Naive B cell (primary cell): ENCODE results near the gene RUNX2. TPM values are rescaled to one million over a fixed set of nuclear protein-coding genes. Genes with fewer than 3 reads are reported as not detected.
"Not testable (repeated sequence)": the region's sequence is repeated elsewhere in the genome, so short reads cannot be mapped to it uniquely, and the experiment has no call there.

ENCODE experiments used
- ATAC-seq, 2 donors: fragments of 150-1000 bp; cut with Tn5 transposase; 2 replicates each; pipeline ENCODE4 v1.10.0; 2021; ENCODE audit warnings: low read depth in 2 of 2, mild to moderate bottlenecking in 2 of 2, moderate library complexity in 2 of 2
- DNase-seq: peaks from one replicate; pipeline ENCODE4 v3.0.0; 2022
- H3K27ac Mint-ChIP-seq, 6 donors: one replicate each; pipeline ENCODE4 v1.8.0; 2020 to 2022; ENCODE audit warnings: mild to moderate bottlenecking in 6 of 6, mixed read lengths in 6 of 6, moderate library complexity in 5 of 6, inconsistent platforms in 2 of 6
- H3K27me3 Mint-ChIP-seq, 3 donors: one replicate each; pipeline ENCODE4 v1.8.0; 2021 to 2022; ENCODE audit warnings: mixed read lengths in 3 of 3, mild to moderate bottlenecking in 1 of 3
- H3K36me3 Mint-ChIP-seq, 2 donors: one replicate each; pipeline ENCODE4 v1.8.0; 2020 to 2022; ENCODE audit warnings: mixed read lengths in 2 of 2, inconsistent platforms in 1 of 2, mild to moderate bottlenecking in 1 of 2
- H3K4me1 Mint-ChIP-seq, 3 donors: one replicate each; pipeline ENCODE4 v1.8.0; 2020 to 2022; ENCODE audit warnings: mixed read lengths in 3 of 3, inconsistent platforms in 1 of 3, mild to moderate bottlenecking in 1 of 3, moderate library complexity in 1 of 3
- H3K4me3 Mint-ChIP-seq, 8 donors: one replicate each; pipeline ENCODE4 v1.8.0; 2020 to 2022; ENCODE audit warnings: mild to moderate bottlenecking in 8 of 8, mixed read lengths in 8 of 8, moderate library complexity in 8 of 8, inconsistent platforms in 2 of 8
- H3K9me3 Mint-ChIP-seq, 7 donors: one replicate each; pipeline ENCODE4 v1.8.0; 2020 to 2022; ENCODE audit warnings: mixed read lengths in 7 of 7, mild to moderate bottlenecking in 5 of 7, inconsistent platforms in 2 of 7, moderate library complexity in 1 of 7
- polyA plus RNA-seq, 6 donors: library from polyadenylated mRNA; unstranded; fragments of 300-500 nt; fragmentation: Illumina TruSeq; gene quantifications; one replicate each; pipeline ENCODE4 v1.2.3, GENCODE V29; 2021; ENCODE audit warnings: low read depth in 6 of 6

The RUNX2 gene
- polyA plus RNA-seq, 6 donors from 2014 or later, result 0.08 to 0.37 (median 0.16) TPM; not detected in 3

GRCh38 chr6:45462190-45463134 is 134.3 kb downstream of the RUNX2 start:
- DNase-seq (no peak), ATAC-seq (no peak)
- no peak overlapping the region for H3K27ac Mint-ChIP-seq
- no peak overlapping the region for H3K4me3 Mint-ChIP-seq
- no peaks in the 10 kb centered on the region for H3K4me1 Mint-ChIP-seq
- H3K36me3 Mint-ChIP-seq, result no peaks in the 10 kb centered on the region
- H3K27me3 Mint-ChIP-seq, result no peaks in the 10 kb centered on the region
- no peaks in the 10 kb centered on the region for H3K9me3 Mint-ChIP-seq

- H3K4me3 Mint-ChIP-seq, result no peak overlapping the region
- DNase-seq (no peak), ATAC-seq (no peak)
- no peaks in the 10 kb centered on the region for H3K27me3 Mint-ChIP-seq
- no peaks in the 10 kb centered on the region for H3K36me3 Mint-ChIP-seq
- H3K27ac Mint-ChIP-seq, result no peak overlapping the region
- H3K4me1 Mint-ChIP-seq, result no peaks in the 10 kb centered on the region
- no peaks in the 10 kb centered on the region for H3K9me3 Mint-ChIP-seq
Measured at GRCh38 chr6:45464685-45465084, 136.6 kb downstream of the RUNX2 start.

- no peak for DNase-seq
- Mint-ChIP-seq H3K36me3 (no peaks in the 10 kb centered on the region), H3K27me3 (no peaks in the 10 kb centered on the region), H3K27ac (no peak overlapping the region), H3K4me3 (no peak overlapping the region), H3K4me1 (no peaks in the 10 kb centered on the region), H3K9me3 (no peaks in the 10 kb centered on the region)
- no peak for ATAC-seq
Measured at GRCh38 chr6:45466686-45467085, 138.6 kb downstream of the RUNX2 start.

DNA sequence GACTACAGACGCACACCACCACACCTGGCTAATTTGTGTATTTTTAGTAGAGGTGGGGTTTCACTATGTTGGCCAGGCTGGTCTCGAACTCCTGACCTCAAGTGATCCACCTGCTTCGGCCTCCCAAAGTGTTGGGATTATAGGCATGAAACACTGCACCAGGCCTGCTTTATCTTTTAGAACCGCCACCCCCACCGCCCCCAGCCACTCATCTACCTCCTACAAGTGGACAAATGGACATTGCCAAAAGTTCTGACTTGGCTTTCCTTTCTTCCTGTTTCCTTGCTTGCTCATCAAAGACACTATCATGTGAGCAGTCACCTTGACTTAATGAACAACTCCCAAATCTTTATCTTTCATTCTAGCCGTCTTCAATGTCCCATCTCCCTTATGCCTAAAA is 139.3 kb downstream of the RUNX2 start:
- not testable (repeated sequence) for DNase-seq, ATAC-seq, H3K9me3 Mint-ChIP-seq, H3K27ac Mint-ChIP-seq, H3K27me3 Mint-ChIP-seq, H3K4me1 Mint-ChIP-seq, H3K36me3 Mint-ChIP-seq, H3K4me3 Mint-ChIP-seq

- H3K27ac Mint-ChIP-seq, result peak overlapping the region in 1 of 6 donors; percentile 68
- DNase-seq, result no peak
Measured at GRCh38 chr6:45467853-45468252, 139.7 kb downstream of the RUNX2 start.

GRCh38 chr6:45469663-45470062 is 141.5 kb downstream of the RUNX2 start:
- Mint-ChIP-seq H3K27ac (no peak overlapping the region), H3K4me1 (no peaks in the 10 kb centered on the region), H3K27me3 (no peaks in the 10 kb centered on the region), H3K9me3 (no peaks in the 10 kb centered on the region), H3K4me3 (no peak overlapping the region), H3K36me3 (no peaks in the 10 kb centered on the region)
- DNase-seq (no peak), ATAC-seq (no peak)

More at GRCh38 chr6:45467853-45468252, 139.7 kb downstream of the RUNX2 start:
- H3K36me3 Mint-ChIP-seq, result no peaks in the 10 kb centered on the region
- H3K9me3 Mint-ChIP-seq, result no peaks in the 10 kb centered on the region
- ATAC-seq, result no peak
- no peaks in the 10 kb centered on the region for H3K27me3 Mint-ChIP-seq
- no peaks in the 10 kb centered on the region for H3K4me1 Mint-ChIP-seq
- no peak overlapping the region for H3K4me3 Mint-ChIP-seq

DNA sequence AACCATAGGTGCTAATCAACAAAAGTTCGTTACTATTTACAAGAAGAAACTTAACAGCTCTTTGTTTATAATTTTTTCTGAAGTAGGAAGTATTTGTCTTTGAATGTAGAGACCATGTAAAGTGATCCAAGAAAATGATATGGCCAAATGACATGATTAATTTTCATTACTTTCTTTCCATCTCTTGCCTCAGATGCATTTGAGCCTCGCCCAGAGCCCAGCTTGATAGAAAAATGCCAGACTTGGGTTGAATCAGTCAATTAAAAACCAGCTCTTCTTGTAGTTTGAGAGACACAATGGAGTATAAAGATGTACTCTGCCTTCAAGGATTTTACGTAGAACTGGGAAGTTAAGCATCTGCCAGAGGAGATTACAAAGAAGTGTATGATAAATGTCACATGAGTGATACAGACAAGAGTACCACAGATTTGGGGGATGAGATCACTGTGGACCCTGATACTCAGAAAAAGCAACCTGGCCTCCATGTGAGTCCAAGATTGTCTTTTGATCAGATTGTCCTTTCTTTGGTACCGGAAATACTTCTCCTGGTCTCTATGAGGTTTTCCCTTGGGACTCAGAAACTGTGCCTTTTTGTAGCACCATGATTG is 142.1 kb downstream of the RUNX2 start:
- Mint-ChIP-seq H3K27ac (no peak overlapping the region), H3K27me3 (no peaks in the 10 kb centered on the region), H3K36me3 (no peaks in the 10 kb centered on the region), H3K4me1 (no peaks in the 10 kb centered on the region), H3K9me3 (no peaks in the 10 kb centered on the region), H3K4me3 (no peak overlapping the region)
- DNase-seq (no peak), ATAC-seq (no peak)

GRCh38 chr6:45472382-45472781 is 144.3 kb downstream of the RUNX2 start:
- H3K4me1 Mint-ChIP-seq, result no peaks in the 10 kb centered on the region
- DNase-seq, result no peak
- no peaks in the 10 kb centered on the region for H3K36me3 Mint-ChIP-seq
- no peaks in the 10 kb centered on the region for H3K9me3 Mint-ChIP-seq
- ATAC-seq, result no peak
- no peaks in the 10 kb centered on the region for H3K27me3 Mint-ChIP-seq
- H3K27ac Mint-ChIP-seq, result no peak overlapping the region
- H3K4me3 Mint-ChIP-seq, result no peak overlapping the region

GRCh38 chr6:45473121-45473993 is 145.2 kb downstream of the RUNX2 start:
- H3K4me3 Mint-ChIP-seq, result no peak overlapping the region

GRCh38 chr6:45474376-45474775 is 146.2 kb downstream of the RUNX2 start:
- DNase-seq (no peak), ATAC-seq (no peak)
- peak overlapping the region in 1 of 6 donors; percentile 18 for H3K27ac Mint-ChIP-seq
- no peaks in the 10 kb centered on the region for H3K4me1 Mint-ChIP-seq
- H3K36me3 Mint-ChIP-seq, result no peaks in the 10 kb centered on the region
- H3K9me3 Mint-ChIP-seq, result no peaks in the 10 kb centered on the region
- no peaks in the 10 kb centered on the region for H3K27me3 Mint-ChIP-seq
- H3K4me3 Mint-ChIP-seq, result no peak overlapping the region

More at GRCh38 chr6:45473121-45473993, 145.2 kb downstream of the RUNX2 start:
- ATAC-seq (no peak), DNase-seq (no peak)
- Mint-ChIP-seq H3K27ac (no peak overlapping the region), H3K4me1 (no peaks in the 10 kb centered on the region), H3K27me3 (no peaks in the 10 kb centered on the region), H3K9me3 (no peaks in the 10 kb centered on the region), H3K36me3 (no peaks in the 10 kb centered on the region)

DNA sequence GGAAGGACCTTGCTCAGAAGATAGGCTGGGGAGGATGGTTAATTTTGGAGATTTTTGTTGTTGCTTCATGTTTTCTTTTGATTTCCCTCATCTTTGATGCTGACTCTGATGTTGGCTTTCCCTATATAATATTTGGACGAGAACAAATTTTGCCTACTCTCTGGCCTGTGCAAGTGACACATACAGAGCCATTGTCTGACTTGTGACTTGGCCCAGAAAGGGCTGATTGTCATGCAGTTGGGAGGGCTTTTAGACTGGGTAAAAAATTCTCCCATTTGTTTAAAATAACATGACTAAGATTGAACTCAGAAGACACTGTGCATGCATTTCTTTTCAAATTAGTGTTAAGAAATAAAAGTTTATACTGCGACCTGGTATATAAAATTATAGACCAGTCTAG is 148.2 kb downstream of the RUNX2 start:
- Mint-ChIP-seq H3K9me3 (no peaks in the 10 kb centered on the region), H3K4me3 (no peak overlapping the region), H3K27me3 (no peaks in the 10 kb centered on the region), H3K36me3 (no peaks in the 10 kb centered on the region), H3K4me1 (peaks cover 0 to 9% (median 0%) of the 10 kb centered on the region in 3 donors), H3K27ac (no peak overlapping the region)
- DNase-seq (no peak), ATAC-seq (no peak)

DNA sequence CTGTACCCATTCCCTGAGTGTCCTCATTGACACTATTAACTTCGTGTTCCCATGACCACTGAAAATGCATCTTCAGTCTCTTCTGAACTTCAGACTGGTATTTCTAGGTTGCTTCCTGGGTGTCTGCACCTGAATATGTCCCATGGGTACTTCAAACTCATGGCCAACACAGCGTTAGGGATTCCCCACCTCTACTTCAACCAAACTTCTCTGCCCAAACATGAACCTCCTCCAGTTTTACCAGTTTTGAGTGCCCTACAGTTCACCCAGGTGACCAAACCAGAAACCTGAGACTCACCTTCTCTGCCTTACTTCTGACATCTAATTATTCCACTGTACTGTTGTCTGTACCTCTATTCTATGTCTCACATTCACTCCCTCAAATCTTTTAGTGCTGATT is 149.1 kb downstream of the RUNX2 start:
- no peaks in the 10 kb centered on the region for H3K9me3 Mint-ChIP-seq
- H3K36me3 Mint-ChIP-seq, result no peaks in the 10 kb centered on the region
- no peak for ATAC-seq
- H3K4me1 Mint-ChIP-seq, result peaks cover 0 to 9% (median 0%) of the 10 kb centered on the region in 3 donors
- H3K4me3 Mint-ChIP-seq, result no peak overlapping the region
- H3K27ac Mint-ChIP-seq, result no peak overlapping the region
- DNase-seq, result no peak
- no peaks in the 10 kb centered on the region for H3K27me3 Mint-ChIP-seq

DNA sequence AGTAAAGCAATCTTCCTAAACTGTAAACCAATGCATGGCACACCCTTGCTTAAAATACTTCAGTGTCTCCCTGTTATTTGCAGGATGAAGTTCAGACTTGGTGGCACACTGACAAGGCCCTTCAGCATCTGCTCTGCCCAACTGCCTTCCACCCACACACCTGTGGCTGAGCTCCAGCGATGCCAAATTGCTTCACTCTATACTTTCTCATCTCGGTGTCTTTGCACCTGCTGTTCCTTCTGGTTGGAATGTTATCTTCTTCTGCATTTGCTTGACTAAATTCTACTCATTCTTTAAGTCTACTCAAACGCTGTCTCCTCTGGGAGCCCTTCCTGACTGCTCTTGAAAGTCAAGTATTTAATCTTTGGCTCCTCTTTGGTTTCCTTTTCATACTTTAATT is 149.7 kb downstream of the RUNX2 start:
- H3K4me1 Mint-ChIP-seq, result peaks cover 0 to 9% (median 0%) of the 10 kb centered on the region in 3 donors
- DNase-seq (no peak), ATAC-seq (no peak)
- no peaks in the 10 kb centered on the region for H3K9me3 Mint-ChIP-seq
- H3K36me3 Mint-ChIP-seq, result no peaks in the 10 kb centered on the region
- no peak overlapping the region for H3K4me3 Mint-ChIP-seq
- H3K27me3 Mint-ChIP-seq, result no peaks in the 10 kb centered on the region
- no peak overlapping the region for H3K27ac Mint-ChIP-seq
